ENCODE data around the gene ZNF385B. TPM values are rescaled to one million over a fixed set of nuclear protein-coding genes. Genes with fewer than 3 reads are reported as not detected.

The ZNF385B gene
- polyA plus RNA-seq, 1 of the 3 experiments (the other 2 are of a cell fraction), result 0.16 TPM

GRCh38 chr2:179859523-179859922 lies 1.9 kb downstream of the ZNF385B start:
- Histone ChIP-seq H3K4me3 (ENCODE audit: low read depth in 2 of 2, low read length in 1 of 2) (no peak overlapping the region), H3F3A (replicated peaks; ENCODE audit: insufficient read depth) (no peaks in the 10 kb centered on the region), H3K79me2 (ENCODE audit: insufficient read depth) (no peaks in the 10 kb centered on the region), H3K27me3 (ENCODE audit: insufficient read depth) (peaks cover 24% of the 10 kb centered on the region; the same call in 1 of the 2 replicates), H3K9ac (no peak overlapping the region), H3K4me1 (ENCODE audit: control insufficient read depth in 1 of 2, insufficient read depth in 2 of 2, low read depth in 1 of 2, low read length in 1 of 2) (peaks cover 0 to 10% of the 10 kb centered on the region in 2 experiments; a peak in 2 of 4 replicates), H3K36me3 (replicated peaks in 1 of 2; ENCODE audit: control insufficient read depth in 1 of 2, insufficient read depth in 2 of 2, low read length in 1 of 2) (no peaks in the 10 kb centered on the region), H3K9me2 (0 out of 2 replicates have a peak, but pooled peaks cover 4% of the 10 kb centered on the region), H3K9me3 (0 out of 2 replicates have a peak, but pooled peaks cover 1% of the 10 kb centered on the region), H3K4me2 (no peak overlapping the region), H3K27ac (ENCODE audit: low read depth in 2 of 2, low read length in 1 of 2) (no peak overlapping the region), H2AFZ (ENCODE audit: low read depth) (no peak overlapping the region), H4K20me1 (ENCODE audit: insufficient read depth) (no peaks in the 10 kb centered on the region)
- TF ChIP-seq NRF1 (IDR thresholded peaks at IDR 0.05; ENCODE audit: low read depth, low read length) (no peak), CHD2 (IDR thresholded peaks at IDR 0.05; ENCODE audit: low read length, partially characterized antibody) (no peak), RCOR1 (IDR thresholded peaks at IDR 0.05; ENCODE audit: low read length) (no peak), YY1 (IDR thresholded peaks at IDR 0.05; ENCODE audit: low read depth) (no peak), FOSL2 (IDR thresholded peaks at IDR 0.05; ENCODE audit: borderline replicate concordance, low read depth) (no peak), ELF1 (IDR thresholded peaks at IDR 0.05) (no peak), MEF2A (IDR thresholded peaks at IDR 0.05; ENCODE audit: borderline replicate concordance, low read depth) (no peak), TCF12 (IDR thresholded peaks at IDR 0.05) (no peak), POLR2AphosphoS5 (IDR thresholded peaks at IDR 0.05; ENCODE audit: low read depth, low read length) (no peak), USF1 (IDR thresholded peaks at IDR 0.05; ENCODE audit: borderline replicate concordance, low read depth) (no peak), MAX (IDR thresholded peaks at IDR 0.05; ENCODE audit: low read depth) (no peak), REST (IDR thresholded peaks at IDR 0.05; ENCODE audit: low read depth, low read length) (no peak), EP300 (IDR thresholded peaks at IDR 0.05; ENCODE audit: borderline replicate concordance in 1 of 2, low read depth in 1 of 2, low read length in 1 of 2) (no peak), FOXJ3 (CRISPR knock-in tag; IDR thresholded peaks at IDR 0.05) (no peak), GABPA (IDR thresholded peaks at IDR 0.05; ENCODE audit: low read depth) (no peak), PBX3 (IDR thresholded peaks at IDR 0.05) (no peak), IRF3 (IDR thresholded peaks at IDR 0.05; ENCODE audit: low read depth, low read length) (no peak)
- POLR2A ChIA-PET, result no interaction called here
- 80% methylated on average over 1 of the region's 1 CpG for WGBS (ENCODE audit: low lambda C conversion rate)
- no peak for DNase-seq
- CTCF ChIA-PET, result interaction anchor here (0.6 to 1.3 kb wide), 2 partner anchors 17 to 994 kb away, joined by 3 to 4 read pairs; no protein-coding TSS in a partner anchor
